NCI-H1436 (cell line): Measurements from ENCODE around the gene FAM20C.

Source experiments
- DNase-seq: peaks from one replicate; lab custom pipeline; 2025; lab: John Stamatoyannopoulos, UW

Gene FAM20C

GRCh38 chr7:273327-273726 lies 81.0 kb downstream of the FAM20C start:
- DNase-seq: no peak

GRCh38 chr7:274266-274665 lies 81.9 kb downstream of the FAM20C start:
- no peak for DNase-seq

- DNase-seq: no peak
Measured at GRCh38 chr7:276230-276835, 84.0 kb downstream of the FAM20C start.

- DNase-seq: no peak
Measured at GRCh38 chr7:277228-277627, 84.9 kb downstream of the FAM20C start.

GRCh38 chr7:278081-278480 lies 85.7 kb downstream of the FAM20C start:
- no peak for DNase-seq

- DNase-seq: no peak
Measured at GRCh38 chr7:279821-280220, 87.5 kb downstream of the FAM20C start.

GRCh38 chr7:280461-280860 lies 88.1 kb downstream of the FAM20C start:
- DNase-seq: no peak

GRCh38 chr7:281637-282036 lies 89.3 kb downstream of the FAM20C start:
- no peak for DNase-seq

- DNase-seq: no peak
Measured at GRCh38 chr7:282621-283020, 90.2 kb downstream of the FAM20C start.

- no peak for DNase-seq
Measured at GRCh38 chr7:284762-285722, 92.7 kb downstream of the FAM20C start.

- DNase-seq: no peak
Measured at GRCh38 chr7:285731-286130, 93.4 kb downstream of the FAM20C start.

- DNase-seq: no peak
Measured at GRCh38 chr7:286266-286665, 93.9 kb downstream of the FAM20C start.

- DNase-seq: no peak
Measured at GRCh38 chr7:288671-289101, 96.3 kb downstream of the FAM20C start.

- no peak for DNase-seq
Measured at GRCh38 chr7:289209-289755, 96.9 kb downstream of the FAM20C start.

- no peak for DNase-seq
Measured at GRCh38 chr7:289756-290553, 97.6 kb downstream of the FAM20C start, which contains the start of gene FOXL3. Gene FOXL3, plus strand, starts transcription at chr7:290170. Its CDS starts 0 bp downstream, at chr7:290170.

- no peak for DNase-seq
Measured at GRCh38 chr7:290554-291372, 98.4 kb downstream of the FAM20C start.

GRCh38 chr7:291373-292092 lies 99.2 kb downstream of the FAM20C start:
- no peak for DNase-seq

- DNase-seq: no peak
Measured at GRCh38 chr7:292226-292625, 99.9 kb downstream of the FAM20C start.

GRCh38 chr7:292826-293225 lies 100.5 kb downstream of the FAM20C start:
- DNase-seq: no peak

GRCh38 chr7:293681-294439 lies 101.5 kb downstream of the FAM20C start:
- DNase-seq: no peak
